Cortex of kidney (tissue), 1 donor: ENCODE data around the gene WT1.

Source experiments
- DNase-seq: peaks from one replicate; lab custom pipeline; 2025; lab: John Stamatoyannopoulos, UW

The WT1 gene

GRCh38 chr11:32438346-32438865 lies 3.1 kb upstream of the WT1 start:
- no peak for DNase-seq

- no peak for DNase-seq
Observed at GRCh38 chr11:32437495-32438345, 2.4 kb upstream of the WT1 start.

- DNase-seq = no peak
Observed at GRCh38 chr11:32436751-32437494, 1.6 kb upstream of the WT1 start.

- DNase-seq = no peak
Observed at GRCh38 chr11:32435942-32436750, 807 bp upstream of the WT1 start.

GRCh38 chr11:32435152-32435480 lies 223 bp downstream of the WT1 start:
- DNase-seq = no peak

- DNase-seq = no peak
Observed at GRCh38 chr11:32434356-32435151, 785 bp downstream of the WT1 start.

GRCh38 chr11:32433914-32434355 lies 1.4 kb downstream of the WT1 start:
- no peak for DNase-seq

GRCh38 chr11:32433101-32433913 lies 2.0 kb downstream of the WT1 start:
- no peak for DNase-seq

GRCh38 chr11:32432565-32432964 lies 2.8 kb downstream of the WT1 start:
- no peak for DNase-seq

GRCh38 chr11:32430568-32431381 lies 4.6 kb downstream of the WT1 start:
- no peak for DNase-seq

- no peak for DNase-seq
Observed at GRCh38 chr11:32429477-32429876, 5.9 kb downstream of the WT1 start.

- no peak for DNase-seq
Observed at GRCh38 chr11:32428665-32429303, 6.6 kb downstream of the WT1 start.

GRCh38 chr11:32427935-32428664 lies 7.2 kb downstream of the WT1 start:
- DNase-seq = no peak

- DNase-seq = no peak
Observed at GRCh38 chr11:32427616-32427934, 7.8 kb downstream of the WT1 start.

GRCh38 chr11:32426819-32427615 lies 8.3 kb downstream of the WT1 start:
- DNase-seq = no peak

- DNase-seq = no peak
Observed at GRCh38 chr11:32426192-32426591, 9.1 kb downstream of the WT1 start.

GRCh38 chr11:32425761-32426160 lies 9.6 kb downstream of the WT1 start:
- DNase-seq = no peak

- no peak for DNase-seq
Observed at GRCh38 chr11:32422545-32422944, 12.8 kb downstream of the WT1 start.
